22Rv1 (cell line): Measurements from ENCODE around the gene C14orf119.

ENCODE experiments used
- H3K27ac ChIP-seq: fragments of 450-650 bp; 2 replicates; pipeline ENCODE4 v1.5.1; 2017
- CTCF ChIP-seq: fragments of 450-650 bp; IDR thresholded peaks from 2 replicates; pipeline ENCODE4 v1.5.1; 2017; ENCODE audit warnings: mild to moderate bottlenecking
- ZFX ChIP-seq: fragments of 450-650 bp; IDR thresholded peaks from 2 replicates; pipeline ENCODE4 v1.6.1; 2017; ENCODE audit warnings: antibody characterized with exemption, borderline replicate concordance

C14orf119 gene

GRCh38 chr14:23071244-23071920, 23.9 kb upstream of the C14orf119 start:
- peak overlapping the region; percentile 93 for H3K27ac ChIP-seq
- TF ChIP-seq CTCF, result no peak
- TF ChIP-seq ZFX, result no peak

GRCh38 chr14:23071921-23072539, 23.3 kb upstream of the C14orf119 start:
- TF ChIP-seq CTCF, result no peak
- no peak for TF ChIP-seq ZFX
- H3K27ac ChIP-seq, result peak overlapping the region; percentile 93

- no peak for TF ChIP-seq ZFX
- no peak for TF ChIP-seq CTCF
- H3K27ac ChIP-seq, result no peak overlapping the region
Measured at GRCh38 chr14:23074906-23075305, 20.4 kb upstream of the C14orf119 start.

DNA sequence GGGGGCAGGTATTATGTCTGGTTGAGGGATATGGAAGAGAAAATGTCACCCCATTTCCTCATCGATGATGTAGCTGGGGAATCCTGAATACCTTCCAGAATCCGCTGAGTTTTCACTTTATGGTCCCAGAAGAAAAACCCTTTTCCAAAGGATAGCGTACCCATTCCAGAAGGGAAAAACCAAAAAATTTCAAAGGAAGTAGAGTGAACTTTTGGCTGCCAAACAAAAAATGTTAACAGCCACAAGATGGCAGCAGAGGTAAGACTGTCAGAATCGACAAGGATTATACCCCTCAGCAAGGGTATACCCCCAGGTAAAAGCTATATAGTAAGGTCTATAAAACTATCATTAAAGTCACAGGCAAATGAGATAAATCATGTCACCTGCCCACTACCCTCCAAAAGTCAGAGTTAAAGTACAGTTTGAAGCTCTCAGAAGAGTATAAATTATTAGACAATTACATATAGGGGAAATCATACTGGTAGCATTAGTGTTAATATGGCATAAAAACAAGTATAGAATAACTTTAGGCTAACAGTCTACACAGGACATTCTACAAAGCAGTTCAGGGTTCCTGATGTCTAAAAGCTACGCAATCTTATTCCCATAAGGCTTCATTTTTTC, 18.4 kb upstream of the C14orf119 start:
- TF ChIP-seq ZFX, result no peak
- peak; percentile 81 for TF ChIP-seq CTCF
- peak overlapping the region; percentile 17; the same call in 1 of the 2 replicates for H3K27ac ChIP-seq

DNA sequence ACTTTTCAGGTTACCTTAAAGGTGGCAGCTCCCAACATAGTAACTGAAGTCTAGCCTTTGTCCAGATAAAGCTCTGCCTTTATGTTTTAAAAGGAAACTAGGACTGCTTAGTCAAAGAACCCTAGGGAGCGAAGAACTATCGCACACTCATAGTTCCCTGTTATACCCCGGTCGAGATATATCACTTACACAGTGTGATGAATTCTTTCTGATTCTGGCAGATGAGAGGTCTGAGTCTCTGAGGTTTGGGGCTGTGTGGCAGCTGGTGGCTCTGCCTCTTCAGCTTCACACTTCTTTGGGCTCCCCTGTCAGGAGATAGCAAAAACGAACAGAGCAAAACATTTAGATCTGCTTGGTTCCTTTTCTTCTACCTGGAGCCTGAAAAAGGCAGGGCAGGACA, 17.3 kb upstream of the C14orf119 start:
- peak overlapping the region; percentile 17; the same call in 1 of the 2 replicates for H3K27ac ChIP-seq
- TF ChIP-seq CTCF, result no peak
- no peak for TF ChIP-seq ZFX

GRCh38 chr14:23078692-23079116, 16.6 kb upstream of the C14orf119 start:
- TF ChIP-seq ZFX (no peak), CTCF (no peak)
- H3K27ac ChIP-seq, result peak overlapping the region; percentile 17; the same call in 1 of the 2 replicates

- TF ChIP-seq CTCF (no peak), ZFX (no peak)
- no peak overlapping the region for H3K27ac ChIP-seq
Measured at GRCh38 chr14:23079716-23080115, 15.6 kb upstream of the C14orf119 start.
